Karpas-422 (cell line): ENCODE data around the gene HSDL2. TPM values are rescaled to one million over a fixed set of nuclear protein-coding genes. Genes with fewer than 3 reads are reported as not detected.
"Not testable (repeated sequence)": the region's sequence is repeated elsewhere in the genome, so short reads cannot be mapped to it uniquely, and the experiment has no call there.

ENCODE experiments used
- DNase-seq: peaks from one replicate; pipeline ENCODE4 v3.0.0-alpha.2; 2015
- H2AFZ ChIP-seq: fragments of 200-600 bp; sonication (generic); 2 replicates; pipeline ENCODE4 v1.6.1; 2014; ENCODE audit warnings: antibody characterized with exemption, low read length, mixed read lengths
- H3K27ac ChIP-seq: fragments of 200-600 bp; sonication (generic); 2 replicates; pipeline ENCODE4 v1.5.1; 2014; ENCODE audit warnings: mild to moderate bottlenecking, low read length, moderate library complexity
- H3K27me3 ChIP-seq: fragments of 200-600 bp; sonication (generic); 2 replicates; pipeline ENCODE4 v1.6.1; 2014; ENCODE audit warnings: low read length, mixed read lengths
- H3K36me3 ChIP-seq: fragments of 200-600 bp; sonication (generic); 2 replicates; pipeline ENCODE4 v1.6.1; 2014; ENCODE audit warnings: low read length, mixed read lengths; ENCODE audit not compliant: insufficient read depth
- H3K4me1 ChIP-seq: fragments of 200-600 bp; sonication (generic); 2 replicates; pipeline ENCODE4 v1.6.1; 2014; ENCODE audit warnings: mild to moderate bottlenecking, low read length, mixed read lengths
- H3K4me2 ChIP-seq: fragments of 200-600 bp; sonication (generic); 2 replicates; pipeline ENCODE4 v1.6.1; 2014; ENCODE audit warnings: low read length, low read depth, mild to moderate bottlenecking; ENCODE audit not compliant: poor library complexity, severe bottlenecking
- H3K4me3 ChIP-seq: fragments of 200-600 bp; sonication (generic); 2 replicates; pipeline ENCODE4 v1.5.1; 2014; ENCODE audit warnings: mild to moderate bottlenecking, antibody characterized with exemption, low read length, mixed read lengths
- H3K79me2 ChIP-seq: fragments of 200-600 bp; sonication (generic); 2 replicates; pipeline ENCODE4 v1.6.1; 2014; ENCODE audit warnings: mild to moderate bottlenecking, low read length, mixed read lengths
- H3K9ac ChIP-seq: fragments of 200-600 bp; sonication (generic); 2 replicates; pipeline ENCODE4 v1.6.0; 2014; ENCODE audit warnings: low read length
- H3K9me2 ChIP-seq: fragments of 200-600 bp; sonication (generic), shearing (Covaris generic); replicated peaks from 2 replicates; pipeline ENCODE4 v1.6.0; 2014; ENCODE audit warnings: mild to moderate bottlenecking, low read length, moderate library complexity; ENCODE audit not compliant: insufficient read depth
- H3K9me3 ChIP-seq: fragments of 300-700, 200-600 bp; sonication (generic); 2 replicates; pipeline ENCODE4 v1.6.1; 2014; ENCODE audit warnings: low read length, mixed read lengths
- H4K20me1 ChIP-seq: fragments of 200-600 bp; sonication (generic); 2 replicates; pipeline ENCODE4 v1.6.1; 2014; ENCODE audit warnings: mild to moderate bottlenecking, antibody characterized with exemption, low read length, low read depth; ENCODE audit not compliant: insufficient read depth
- total RNA-seq: library from RNA; depleted of rRNA; stranded (reverse); fragments of >200 nt; shearing (Covaris generic); gene quantifications from 2 replicates; pipeline ENCODE4 v1.2.3, GENCODE V29; 2014; ENCODE audit warnings: low replicate concordance

The HSDL2 gene
- total RNA-seq, 1 experiment from 2014 or later: 47.3 TPM

DNA sequence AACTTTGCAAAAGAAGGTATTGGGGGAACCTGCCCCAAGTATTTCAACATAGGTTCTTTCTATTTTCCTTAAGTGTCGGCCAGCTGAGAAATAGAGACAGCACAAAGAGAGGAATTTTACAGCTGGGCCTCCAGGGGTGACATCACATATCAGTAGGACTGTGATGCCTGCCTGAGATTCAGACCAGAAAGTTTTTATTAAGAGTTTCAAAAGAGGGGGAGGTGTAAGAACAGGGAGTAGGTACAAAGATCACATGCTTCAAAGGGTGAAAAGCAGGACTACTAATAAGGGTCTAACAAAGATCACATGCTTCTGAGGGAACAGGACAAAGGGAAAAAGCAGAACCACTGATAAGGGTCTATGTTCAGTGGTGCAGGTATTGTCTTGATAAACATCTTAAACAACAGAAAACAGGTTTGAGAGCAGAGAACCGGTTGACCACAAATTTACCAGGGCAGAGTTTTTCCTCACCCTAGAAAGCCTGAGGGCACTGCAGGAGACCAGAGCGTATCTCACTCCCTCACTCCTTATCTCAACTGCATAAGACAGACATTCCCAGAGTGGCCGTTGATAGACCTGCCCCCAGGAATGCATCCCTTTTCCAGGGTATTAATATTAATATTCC is 12.1 kb downstream of the HSDL2 start:
- H3K4me3 ChIP-seq, H3K4me1 ChIP-seq, H3K9ac ChIP-seq, DNase-seq, H2AFZ ChIP-seq, H3K27ac ChIP-seq, H3K9me2 ChIP-seq, H3K36me3 ChIP-seq, H3K27me3 ChIP-seq, H3K9me3 ChIP-seq, H3K4me2 ChIP-seq, H4K20me1 ChIP-seq: not testable (repeated sequence)
- peaks cover 34% of the 10 kb centered on the region for H3K79me2 ChIP-seq

- not testable (repeated sequence) for H3K27me3 ChIP-seq, H3K36me3 ChIP-seq, H3K4me3 ChIP-seq, H3K9me2 ChIP-seq, H3K9me3 ChIP-seq, H3K4me2 ChIP-seq, H3K9ac ChIP-seq, H3K4me1 ChIP-seq, H4K20me1 ChIP-seq, H2AFZ ChIP-seq, DNase-seq, H3K27ac ChIP-seq
- H3K79me2 ChIP-seq: peaks cover 25% of the 10 kb centered on the region
These were observed 13.2 kb downstream of the HSDL2 start for GRCh38 chr9:112393146-112393545.

DNA sequence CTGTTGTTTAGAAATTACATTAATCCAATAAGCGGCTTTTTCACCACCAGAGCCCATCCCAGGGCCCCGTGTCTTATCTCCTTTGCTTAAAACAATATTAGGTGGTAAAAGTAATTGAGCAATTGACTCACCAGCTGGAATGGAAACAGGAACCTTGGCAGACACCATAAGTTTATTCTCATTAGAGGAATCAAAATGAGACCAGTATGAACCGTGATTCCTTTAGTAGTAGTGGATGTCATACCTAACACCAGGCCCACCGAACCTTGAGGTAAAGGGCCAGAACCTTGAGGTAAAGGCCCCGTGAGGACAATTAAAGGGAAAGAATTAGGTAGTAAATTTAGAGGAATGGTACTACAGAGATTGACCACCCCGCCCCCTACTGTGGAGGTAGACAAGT is 16.5 kb downstream of the HSDL2 start:
- H3K27me3 ChIP-seq: no peaks in the 10 kb centered on the region
- no peak overlapping the region for H3K9ac ChIP-seq
- no peaks in the 10 kb centered on the region for H3K4me1 ChIP-seq
- no peak overlapping the region for H3K27ac ChIP-seq
- peaks cover 11% of the 10 kb centered on the region; the same call in 1 of the 2 replicates for H3K79me2 ChIP-seq
- no peak overlapping the region for H2AFZ ChIP-seq
- no peak overlapping the region for H3K4me2 ChIP-seq
- H3K9me2 ChIP-seq: no peaks in the 10 kb centered on the region
- peaks cover under 1% of the 10 kb centered on the region; the same call in 1 of the 2 replicates for H3K9me3 ChIP-seq
- H4K20me1 ChIP-seq: no peaks in the 10 kb centered on the region
- no peak for DNase-seq
- H3K36me3 ChIP-seq: peaks cover 10% of the 10 kb centered on the region
- no peak overlapping the region for H3K4me3 ChIP-seq

DNA sequence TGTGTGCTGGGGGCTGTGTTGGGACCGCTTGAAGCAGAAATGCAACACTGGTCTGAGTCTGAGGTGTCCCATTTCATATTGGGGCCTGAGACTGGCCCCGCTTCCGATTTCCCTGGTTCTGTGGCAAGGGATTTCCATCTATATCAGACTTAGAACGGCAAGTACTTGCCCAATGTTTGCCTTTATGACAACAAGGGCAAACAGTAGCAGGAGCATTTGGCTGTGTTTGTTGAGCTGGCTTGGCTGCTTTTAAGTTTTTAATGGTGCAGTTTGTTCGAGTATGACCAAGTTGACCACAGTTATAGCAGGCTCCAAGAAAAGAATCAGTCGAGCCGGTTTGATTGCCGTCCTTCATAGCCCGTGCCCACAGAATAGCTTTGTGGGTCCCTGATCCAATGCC is 17.0 kb downstream of the HSDL2 start:
- H3K4me2 ChIP-seq: no peak overlapping the region
- no peaks in the 10 kb centered on the region for H3K9me2 ChIP-seq
- no peak for DNase-seq
- H3K4me1 ChIP-seq: no peaks in the 10 kb centered on the region
- no peak overlapping the region for H3K9ac ChIP-seq
- H3K4me3 ChIP-seq: no peak overlapping the region
- no peaks in the 10 kb centered on the region; the same call in 1 of the 2 replicates for H3K9me3 ChIP-seq
- no peaks in the 10 kb centered on the region for H3K27me3 ChIP-seq
- H3K36me3 ChIP-seq: peaks cover 10% of the 10 kb centered on the region
- no peak overlapping the region for H2AFZ ChIP-seq
- peaks cover 14% of the 10 kb centered on the region; the same call in 1 of the 2 replicates for H3K79me2 ChIP-seq
- H3K27ac ChIP-seq: no peak overlapping the region
- H4K20me1 ChIP-seq: no peaks in the 10 kb centered on the region

DNA sequence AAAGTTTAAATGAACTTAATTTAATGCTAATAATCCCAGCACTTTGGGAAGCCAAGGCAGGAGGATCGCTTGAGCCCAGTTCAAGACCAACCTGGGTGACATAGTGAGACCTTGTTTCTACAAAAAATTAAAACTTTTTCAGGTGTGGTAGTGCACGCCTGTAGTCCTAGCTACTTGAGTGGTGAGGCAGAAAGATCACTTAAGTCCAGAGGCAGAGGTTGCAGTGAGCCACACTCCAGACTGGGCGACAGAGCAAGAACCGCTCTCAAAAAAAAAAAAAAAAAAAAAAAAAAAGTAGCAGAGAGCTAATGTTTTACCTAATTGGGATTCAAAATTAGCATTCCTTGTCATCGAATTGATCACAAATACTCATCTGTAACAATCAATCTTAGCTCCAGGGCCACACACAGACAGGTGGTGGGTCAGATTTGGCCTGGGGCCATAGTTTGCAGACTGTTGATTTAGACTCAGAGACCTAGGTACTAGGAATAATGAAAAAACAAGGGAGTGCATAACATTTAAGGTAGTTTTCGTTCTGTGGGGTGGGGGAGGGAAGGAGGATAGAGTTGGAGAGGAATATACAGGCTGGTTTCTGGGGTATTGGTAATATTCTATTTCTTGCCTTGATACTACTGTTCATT is 21.4 kb downstream of the HSDL2 start:
- Histone ChIP-seq H3K79me2 (peaks cover 24% of the 10 kb centered on the region; the same call in 1 of the 2 replicates), H3K36me3 (peaks cover 10% of the 10 kb centered on the region), H3K4me1 (no peaks in the 10 kb centered on the region), H2AFZ (no peak overlapping the region), H3K4me3 (no peak overlapping the region), H3K9me3 (no peaks in the 10 kb centered on the region; the same call in 1 of the 2 replicates), H3K9ac (no peak overlapping the region), H3K4me2 (no peak overlapping the region), H3K27ac (no peak overlapping the region), H3K9me2 (no peaks in the 10 kb centered on the region), H4K20me1 (no peaks in the 10 kb centered on the region), H3K27me3 (no peaks in the 10 kb centered on the region)
- DNase-seq: no peak

DNA sequence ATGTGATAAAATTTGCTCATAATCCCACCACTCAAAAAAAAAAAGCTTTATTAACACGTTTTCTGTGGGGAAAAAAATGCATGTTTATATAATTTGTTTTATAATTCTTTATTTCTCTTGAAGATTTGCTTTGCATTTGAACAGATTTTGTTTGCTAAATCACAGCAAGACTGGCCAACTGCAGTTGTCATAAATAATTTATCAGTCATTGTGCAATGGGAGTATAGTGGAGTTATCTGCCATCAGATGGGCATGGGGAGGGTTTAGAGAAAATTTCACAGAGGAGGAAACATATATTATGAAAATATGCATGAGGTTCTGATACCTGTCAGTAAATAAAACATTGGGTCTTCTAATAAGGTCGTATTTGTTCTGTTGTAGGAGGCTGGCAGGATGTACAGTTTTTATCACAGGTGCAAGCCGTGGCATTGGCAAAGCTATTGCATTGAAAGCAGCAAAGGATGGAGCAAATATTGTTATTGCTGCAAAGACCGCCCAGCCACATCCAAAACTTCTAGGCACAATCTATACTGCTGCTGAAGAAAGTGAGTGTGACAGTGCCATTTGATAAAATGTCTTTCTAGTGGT is 23.8 kb downstream of the HSDL2 start:
- Histone ChIP-seq H3K9me2 (no peaks in the 10 kb centered on the region), H3K9me3 (no peaks in the 10 kb centered on the region), H3K4me1 (no peaks in the 10 kb centered on the region), H3K9ac (no peak overlapping the region), H3K27me3 (no peaks in the 10 kb centered on the region), H3K79me2 (peaks cover 24% of the 10 kb centered on the region; the same call in 1 of the 2 replicates), H3K27ac (no peak overlapping the region), H3K4me3 (no peak overlapping the region), H4K20me1 (no peaks in the 10 kb centered on the region), H2AFZ (no peak overlapping the region), H3K36me3 (0 out of 2 replicates have a peak, but pooled peaks cover 1% of the 10 kb centered on the region), H3K4me2 (no peak overlapping the region)
- DNase-seq: no peak

- H3K9me2 ChIP-seq: no peaks in the 10 kb centered on the region
These were observed 24.6 kb downstream of the HSDL2 start for GRCh38 chr9:112404508-112404932.

DNA sequence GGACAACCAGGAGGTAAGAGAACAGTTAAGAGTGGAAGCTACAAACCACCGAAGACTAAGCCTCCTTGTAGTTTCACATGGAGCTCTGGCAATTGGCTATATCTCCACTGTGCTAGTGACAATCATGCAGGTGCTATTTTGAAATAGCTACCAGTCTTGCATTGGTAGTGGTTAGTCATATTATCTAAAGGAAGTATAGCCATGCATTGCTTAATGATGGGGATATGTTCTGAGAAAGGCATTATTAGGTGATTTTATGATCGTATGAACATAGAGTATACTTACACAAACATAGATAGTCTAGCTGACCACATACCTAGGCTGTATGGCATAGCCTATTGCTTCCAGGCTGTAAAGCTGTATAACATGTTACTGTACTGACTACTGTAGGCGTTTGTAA is 28.4 kb downstream of the HSDL2 start:
- no peak overlapping the region for H3K27ac ChIP-seq
- H3K27me3 ChIP-seq: no peaks in the 10 kb centered on the region
- H3K9ac ChIP-seq: no peak overlapping the region
- peaks cover 8% of the 10 kb centered on the region; the same call in 1 of the 2 replicates for H3K36me3 ChIP-seq
- no peaks in the 10 kb centered on the region for H3K9me2 ChIP-seq
- no peaks in the 10 kb centered on the region for H3K4me1 ChIP-seq
- H3K4me2 ChIP-seq: no peak overlapping the region
- H3K9me3 ChIP-seq: no peaks in the 10 kb centered on the region
- no peak overlapping the region for H3K4me3 ChIP-seq
- H2AFZ ChIP-seq: no peak overlapping the region
- no peak for DNase-seq
- H4K20me1 ChIP-seq: no peaks in the 10 kb centered on the region
- peaks cover 8% of the 10 kb centered on the region; the same call in 1 of the 2 replicates for H3K79me2 ChIP-seq

More at GRCh38 chr9:112404508-112404932, 24.6 kb downstream of the HSDL2 start:
- no peak overlapping the region for H3K4me2 ChIP-seq
- H3K79me2 ChIP-seq: peaks cover 24% of the 10 kb centered on the region; the same call in 1 of the 2 replicates
- H3K27ac ChIP-seq: no peak overlapping the region
- H3K27me3 ChIP-seq: no peaks in the 10 kb centered on the region
- no peak overlapping the region for H2AFZ ChIP-seq
- H4K20me1 ChIP-seq: no peaks in the 10 kb centered on the region
- no peaks in the 10 kb centered on the region for H3K4me1 ChIP-seq
- DNase-seq: no peak
- no peak overlapping the region for H3K9ac ChIP-seq
- H3K36me3 ChIP-seq: 0 out of 2 replicates have a peak, but pooled peaks cover 3% of the 10 kb centered on the region
- H3K9me3 ChIP-seq: no peaks in the 10 kb centered on the region
- no peak overlapping the region for H3K4me3 ChIP-seq
